ENCODE results near the gene USP6NL.
"Not testable (repeated sequence)": the region's sequence is repeated elsewhere in the genome, so short reads cannot be mapped to it uniquely, and the experiment has no call there.

The USP6NL gene

DNA sequence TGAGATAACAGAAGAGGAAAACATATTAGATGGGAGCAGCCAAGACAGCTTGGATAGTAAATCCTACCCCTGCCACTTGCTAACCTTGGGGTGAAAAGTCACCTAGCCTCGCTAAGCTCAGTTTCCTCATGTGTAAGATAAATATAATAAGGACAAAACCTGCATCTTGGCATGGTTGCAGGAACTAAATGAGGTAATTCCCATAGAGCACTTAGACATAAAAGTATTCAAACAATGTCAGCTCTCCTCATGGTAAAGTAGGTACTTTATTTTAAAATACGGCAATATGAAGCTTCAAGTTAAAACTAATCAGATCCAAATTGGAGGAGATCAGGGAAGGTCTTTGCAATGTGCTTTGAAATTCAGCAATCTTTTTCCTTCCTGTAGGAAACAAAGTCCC lies 113.1 kb downstream of the USP6NL start:
- DNase-seq (ENCODE audit: low spot score): no peak
- TF ChIP-seq, protein P1, sequence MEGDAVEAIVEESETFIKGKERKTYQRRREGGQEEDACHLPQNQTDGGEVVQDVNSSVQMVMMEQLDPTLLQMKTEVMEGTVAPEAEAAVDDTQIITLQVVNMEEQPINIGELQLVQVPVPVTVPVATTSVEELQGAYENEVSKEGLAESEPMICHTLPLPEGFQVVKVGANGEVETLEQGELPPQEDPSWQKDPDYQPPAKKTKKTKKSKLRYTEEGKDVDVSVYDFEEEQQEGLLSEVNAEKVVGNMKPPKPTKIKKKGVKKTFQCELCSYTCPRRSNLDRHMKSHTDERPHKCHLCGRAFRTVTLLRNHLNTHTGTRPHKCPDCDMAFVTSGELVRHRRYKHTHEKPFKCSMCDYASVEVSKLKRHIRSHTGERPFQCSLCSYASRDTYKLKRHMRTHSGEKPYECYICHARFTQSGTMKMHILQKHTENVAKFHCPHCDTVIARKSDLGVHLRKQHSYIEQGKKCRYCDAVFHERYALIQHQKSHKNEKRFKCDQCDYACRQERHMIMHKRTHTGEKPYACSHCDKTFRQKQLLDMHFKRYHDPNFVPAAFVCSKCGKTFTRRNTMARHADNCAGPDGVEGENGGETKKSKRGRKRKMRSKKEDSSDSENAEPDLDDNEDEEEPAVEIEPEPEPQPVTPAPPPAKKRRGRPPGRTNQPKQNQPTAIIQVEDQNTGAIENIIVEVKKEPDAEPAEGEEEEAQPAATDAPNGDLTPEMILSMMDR (IDR thresholded peaks at IDR 0.05; ENCODE audit: extremely low read depth, missing control alignments): no peak

DNA sequence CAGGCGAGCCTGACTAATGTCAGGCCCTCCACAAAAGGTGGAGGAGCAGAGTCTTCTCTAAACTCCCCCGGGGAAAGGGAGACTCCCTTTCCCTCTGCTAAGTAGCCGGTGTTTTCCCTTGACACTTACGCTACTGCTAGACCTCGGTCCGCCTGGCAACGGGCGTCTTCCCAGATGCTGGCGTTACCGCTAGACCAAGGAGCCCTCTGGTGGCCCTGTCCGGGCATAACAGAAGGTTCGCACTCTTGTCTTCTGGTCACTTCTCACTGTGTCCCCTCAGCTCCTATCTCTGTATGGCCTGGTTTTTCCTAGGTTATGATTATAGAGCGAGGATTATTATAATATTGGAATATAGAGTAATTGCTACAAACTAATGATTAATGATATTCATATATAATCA lies 116.5 kb downstream of the USP6NL start:
- DNase-seq (ENCODE audit: low spot score): not testable (repeated sequence)

DNA sequence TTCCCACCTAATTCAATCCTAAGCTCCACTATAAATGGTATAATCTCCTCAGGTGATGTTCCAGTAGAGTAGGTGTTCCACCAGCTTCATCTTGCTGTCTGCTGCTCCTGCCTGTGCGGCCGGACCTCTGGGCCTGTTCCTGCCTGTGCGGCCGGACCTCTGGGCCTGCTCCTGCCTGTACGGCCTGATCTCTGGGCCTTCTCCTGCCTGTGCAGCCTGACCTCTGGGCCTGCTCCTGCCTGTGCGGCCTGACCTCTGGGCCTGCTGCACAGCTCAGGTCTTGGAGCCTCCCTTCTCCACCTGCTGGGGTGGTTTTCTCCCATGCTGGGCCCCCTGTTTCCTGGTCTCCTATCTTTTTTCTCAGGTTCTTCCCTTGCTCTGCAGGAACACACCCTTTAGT lies 117.8 kb downstream of the USP6NL start:
- TF ChIP-seq, protein P1 (IDR thresholded peaks at IDR 0.05; ENCODE audit: extremely low read depth, missing control alignments): no peak
- no peak for DNase-seq (ENCODE audit: low spot score)

DNA sequence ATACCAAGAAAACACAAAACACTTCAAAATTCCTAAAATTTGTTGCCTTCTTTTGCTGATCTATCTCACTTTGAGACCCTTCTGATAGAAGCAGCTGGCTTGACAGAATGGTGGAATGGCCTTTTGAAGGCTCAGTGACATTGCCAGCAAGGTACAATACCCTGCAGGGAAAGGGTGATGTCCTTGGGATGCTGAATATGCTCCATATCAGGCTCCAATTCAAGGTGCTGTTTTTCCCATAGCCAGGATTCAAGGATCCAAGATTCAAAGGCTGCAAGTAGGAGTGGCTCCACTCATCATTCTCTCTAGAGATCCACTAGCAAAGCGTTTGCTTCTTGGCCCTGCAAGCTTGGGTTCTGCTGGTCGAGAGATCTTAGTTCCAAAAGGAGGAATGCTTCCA lies 120.4 kb downstream of the USP6NL start:
- DNase-seq (ENCODE audit: low spot score): no peak
- TF ChIP-seq, protein P1 (IDR thresholded peaks at IDR 0.05; ENCODE audit: extremely low read depth, missing control alignments): no peak

DNA sequence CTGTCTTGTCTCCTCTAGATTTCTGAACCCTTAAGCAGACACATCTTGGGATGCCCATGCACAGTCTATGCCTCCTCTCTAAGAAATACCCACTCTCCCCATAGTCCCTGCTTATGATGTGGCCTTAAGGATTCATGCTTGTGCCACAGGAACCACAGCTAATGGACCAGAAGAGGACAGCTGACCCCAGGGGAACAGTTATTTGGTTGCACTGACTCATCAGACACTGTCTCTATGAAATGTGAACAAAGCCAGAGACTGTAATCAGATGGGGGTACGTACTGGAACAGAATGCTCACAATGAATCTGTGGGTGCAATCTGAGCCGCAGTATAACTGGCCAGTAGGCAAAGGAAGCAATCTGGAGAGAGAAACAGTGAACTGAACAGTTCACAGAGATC lies 121.9 kb downstream of the USP6NL start:
- TF ChIP-seq, protein P1 (IDR thresholded peaks at IDR 0.05; ENCODE audit: extremely low read depth, missing control alignments): no peak
- no peak for DNase-seq (ENCODE audit: low spot score)

DNA sequence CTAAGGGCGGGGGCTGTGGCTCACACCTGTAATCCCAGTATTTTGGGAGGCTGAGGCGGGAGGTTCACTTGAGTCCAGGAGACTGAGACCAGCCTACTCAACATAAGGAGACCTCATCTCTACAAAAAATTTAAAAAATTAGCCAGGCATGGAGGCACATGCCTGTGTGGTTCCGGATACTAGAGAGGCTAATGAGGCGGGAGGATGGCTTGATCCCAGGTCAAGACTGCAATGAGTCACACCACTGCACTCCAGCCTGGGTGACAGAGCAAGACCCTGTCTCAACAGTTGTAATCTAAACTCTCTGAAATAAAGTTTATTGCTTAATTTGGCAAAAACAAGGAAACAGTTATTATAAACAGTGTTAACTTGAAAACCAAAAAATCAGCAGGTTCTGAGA lies 123.3 kb downstream of the USP6NL start:
- TF ChIP-seq, protein P1 (IDR thresholded peaks at IDR 0.05; ENCODE audit: extremely low read depth, missing control alignments): no peak
- no peak for DNase-seq (ENCODE audit: low spot score)

DNA sequence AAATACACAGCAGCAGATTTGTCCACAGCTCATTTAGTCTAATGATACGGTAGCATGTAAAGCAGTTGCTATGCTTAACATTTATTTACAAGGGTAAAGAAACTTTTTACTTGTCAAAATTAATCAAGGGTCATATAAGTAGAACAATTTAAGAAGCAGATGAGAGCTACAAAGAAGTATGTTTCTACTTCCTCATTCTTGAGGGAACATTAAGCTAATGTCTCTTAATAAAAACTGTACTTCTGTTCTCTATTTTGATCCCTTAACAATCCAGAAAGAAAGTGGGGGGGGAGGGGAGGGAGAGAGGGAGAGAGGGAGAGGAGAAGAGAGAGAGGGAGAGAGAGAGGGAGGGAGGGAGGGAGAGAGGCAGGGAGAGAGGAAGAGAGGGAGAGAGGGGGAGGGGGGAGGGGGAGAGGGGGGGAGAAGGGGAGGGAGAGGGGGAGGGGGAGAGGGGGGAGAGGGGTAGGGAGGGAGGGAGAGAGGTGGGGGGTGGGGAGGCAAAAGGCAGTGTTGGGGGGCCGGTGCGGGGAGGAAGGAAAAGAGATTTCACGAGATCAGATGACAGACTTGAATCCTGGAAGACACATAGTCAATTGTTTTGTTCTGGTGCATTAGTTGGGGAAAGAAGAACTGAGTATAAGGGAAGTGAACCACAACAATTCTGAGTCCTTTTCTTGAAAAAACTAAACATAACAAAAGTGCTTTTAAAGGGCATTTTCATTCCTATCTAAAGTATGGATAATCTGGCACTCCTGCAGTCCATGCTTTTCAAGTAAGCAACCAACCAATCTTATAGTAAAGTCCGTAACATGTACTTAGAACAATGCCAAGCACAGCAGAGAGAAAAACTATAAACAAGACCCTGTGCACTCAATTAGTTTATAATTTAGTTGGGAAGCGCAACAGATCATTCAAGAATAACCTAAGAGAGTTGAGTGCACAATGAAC lies 128.0 kb downstream of the USP6NL start:
- TF ChIP-seq, protein P1 (IDR thresholded peaks at IDR 0.05; ENCODE audit: extremely low read depth, missing control alignments): no peak
- no peak for DNase-seq (ENCODE audit: low spot score)

DNA sequence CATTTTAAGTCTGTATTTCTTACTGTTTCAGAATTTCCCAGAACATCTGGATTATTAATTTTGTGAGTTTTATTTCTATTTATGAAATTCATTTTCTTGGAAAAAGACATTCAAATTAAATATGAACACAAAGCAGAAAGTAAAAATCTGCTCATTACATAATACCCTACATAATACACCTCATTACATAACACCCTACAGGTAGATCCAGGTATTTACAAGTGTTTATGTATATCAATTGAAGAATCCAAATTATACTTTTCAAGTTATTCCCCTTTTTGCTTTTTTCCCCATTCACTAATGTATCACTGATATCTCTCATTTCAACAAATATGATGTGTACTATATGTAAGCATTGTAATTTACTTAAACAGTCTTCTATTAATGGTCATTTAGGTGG lies 129.1 kb downstream of the USP6NL start:
- TF ChIP-seq, protein P1 (IDR thresholded peaks at IDR 0.05; ENCODE audit: extremely low read depth, missing control alignments): no peak
- no peak for DNase-seq (ENCODE audit: low spot score)
